Skeletal muscle satellite cell (primary cell): Measurements from ENCODE around the gene NSD2.

ENCODE experiments used
- H3K27me3 ChIP-seq: 2 replicates; pipeline ENCODE4 v1.7.0; 2013; ENCODE audit warnings: low read length; ENCODE audit not compliant: control insufficient read depth, insufficient read depth
- H3K36me3 ChIP-seq: 2 replicates; pipeline ENCODE4 v1.7.0; 2013; ENCODE audit warnings: mild to moderate bottlenecking, control low read depth, low read length; ENCODE audit not compliant: insufficient read depth
- H3K4me1 ChIP-seq: 2 replicates; pipeline ENCODE4 v1.7.0; 2013; ENCODE audit warnings: low read length; ENCODE audit not compliant: control insufficient read depth, insufficient read depth
- H3K4me2 ChIP-seq: 2 replicates; pipeline ENCODE4 v1.7.0; 2013; ENCODE audit warnings: mild to moderate bottlenecking, low read length
- H3K4me3 ChIP-seq: 2 replicates; pipeline ENCODE4 v1.7.0; 2013; ENCODE audit warnings: low read length
- H3K9ac ChIP-seq: 2 replicates; pipeline ENCODE4 v1.7.0; 2013; ENCODE audit warnings: mild to moderate bottlenecking, low read depth, low read length, moderate library complexity
- H3K9me3 ChIP-seq: replicated peaks from 2 replicates; pipeline ENCODE4 v1.7.0; 2013; ENCODE audit warnings: mild to moderate bottlenecking, control low read depth, low read length

NSD2 gene

GRCh38 chr4:1953335-1953734 is 82.1 kb downstream of the NSD2 start:
- Histone ChIP-seq H3K9me3 (no peaks in the 10 kb centered on the region), H3K4me2 (no peak overlapping the region), H3K36me3 (peaks cover 54% of the 10 kb centered on the region)

GRCh38 chr4:1956631-1957030 is 85.4 kb downstream of the NSD2 start:
- Histone ChIP-seq H3K9me3 (no peaks in the 10 kb centered on the region), H3K4me1 (peaks cover 7% of the 10 kb centered on the region), H3K4me2 (no peak overlapping the region), H3K27me3 (no peaks in the 10 kb centered on the region), H3K4me3 (no peak overlapping the region), H3K9ac (no peak overlapping the region), H3K36me3 (peaks cover 73% of the 10 kb centered on the region)

More at GRCh38 chr4:1953335-1953734, 82.1 kb downstream of the NSD2 start:
- Histone ChIP-seq H3K9ac (no peak overlapping the region), H3K27me3 (no peaks in the 10 kb centered on the region), H3K4me3 (no peak overlapping the region), H3K4me1 (no peaks in the 10 kb centered on the region)

DNA sequence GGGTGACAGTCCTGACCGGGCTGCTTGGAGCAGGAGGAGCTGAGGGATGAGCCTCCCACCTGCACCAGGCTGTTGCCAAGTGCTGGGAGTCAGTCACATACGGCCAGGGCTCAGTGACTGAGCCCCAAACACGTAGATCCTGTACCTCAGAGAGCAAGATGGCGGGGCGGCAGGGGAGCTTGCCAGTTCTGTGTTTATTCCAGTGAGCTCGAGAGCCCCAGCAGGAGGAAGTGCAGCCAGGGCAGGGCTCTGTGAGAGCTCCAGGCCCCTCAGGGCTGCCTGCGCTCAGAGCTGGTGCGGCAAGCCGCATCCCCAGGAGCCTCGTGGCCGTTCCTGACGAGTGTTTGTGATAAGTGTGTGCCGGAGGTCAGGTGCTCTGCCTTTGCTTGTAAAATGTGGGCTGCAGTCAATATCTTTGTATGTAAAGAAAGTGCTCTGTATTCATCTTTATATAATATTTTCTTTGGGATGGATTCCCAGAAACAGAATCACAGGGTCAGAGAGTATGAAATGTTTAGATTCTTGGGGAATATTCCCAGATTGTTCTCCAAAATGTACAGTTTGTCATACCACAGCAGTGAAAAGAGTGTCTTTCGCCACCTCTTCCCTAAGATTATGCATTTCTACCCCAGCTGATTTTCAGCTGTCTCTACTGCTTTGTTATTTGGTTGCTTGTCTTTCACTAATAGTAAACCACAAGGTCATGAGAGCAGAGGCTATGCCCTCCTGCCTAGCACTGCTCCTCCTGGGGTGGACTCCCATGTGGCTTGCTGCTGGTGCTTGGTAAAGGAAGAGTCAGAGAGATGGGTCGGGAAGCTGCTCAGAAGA is 87.3 kb downstream of the NSD2 start:
- Histone ChIP-seq H3K27me3 (no peaks in the 10 kb centered on the region), H3K36me3 (peaks cover 79% of the 10 kb centered on the region), H3K4me3 (no peak overlapping the region), H3K4me1 (peaks cover 7% of the 10 kb centered on the region), H3K9ac (no peak overlapping the region), H3K4me2 (no peak overlapping the region), H3K9me3 (no peaks in the 10 kb centered on the region)

DNA sequence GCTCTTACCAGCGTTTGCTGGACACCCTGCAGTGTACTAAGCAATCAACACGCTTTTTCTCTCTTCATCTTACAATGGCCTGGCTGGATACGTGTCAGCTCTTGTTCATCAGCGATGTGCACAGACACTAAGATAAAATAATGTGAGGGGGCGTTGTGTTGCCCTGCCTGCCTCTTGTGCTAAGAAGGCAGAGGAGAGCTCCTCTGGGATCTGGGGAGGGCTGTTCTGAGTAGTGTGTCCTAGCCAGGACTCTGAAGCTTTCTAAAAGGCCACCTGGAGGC is 87.9 kb downstream of the NSD2 start:
- Histone ChIP-seq H3K9ac (no peak overlapping the region), H3K4me3 (no peak overlapping the region), H3K4me2 (no peak overlapping the region), H3K4me1 (peaks cover 7% of the 10 kb centered on the region), H3K9me3 (no peaks in the 10 kb centered on the region), H3K27me3 (no peaks in the 10 kb centered on the region), H3K36me3 (peaks cover 82% of the 10 kb centered on the region)

GRCh38 chr4:1960170-1960825 is 89.1 kb downstream of the NSD2 start:
- H3K4me3 ChIP-seq, result no peak overlapping the region
- no peaks in the 10 kb centered on the region for H3K27me3 ChIP-seq
- no peak overlapping the region for H3K9ac ChIP-seq
- peaks cover 89% of the 10 kb centered on the region for H3K36me3 ChIP-seq
- H3K9me3 ChIP-seq, result no peaks in the 10 kb centered on the region
- peaks cover 7% of the 10 kb centered on the region for H3K4me1 ChIP-seq
- no peak overlapping the region for H3K4me2 ChIP-seq

- no peaks in the 10 kb centered on the region for H3K9me3 ChIP-seq
- peaks cover 7% of the 10 kb centered on the region for H3K4me1 ChIP-seq
- H3K4me3 ChIP-seq, result no peak overlapping the region
- no peaks in the 10 kb centered on the region for H3K27me3 ChIP-seq
- no peak overlapping the region for H3K9ac ChIP-seq
- peaks cover 88% of the 10 kb centered on the region for H3K36me3 ChIP-seq
- H3K4me2 ChIP-seq, result no peak overlapping the region
These were observed 89.8 kb downstream of the NSD2 start for GRCh38 chr4:1961038-1961437.

DNA sequence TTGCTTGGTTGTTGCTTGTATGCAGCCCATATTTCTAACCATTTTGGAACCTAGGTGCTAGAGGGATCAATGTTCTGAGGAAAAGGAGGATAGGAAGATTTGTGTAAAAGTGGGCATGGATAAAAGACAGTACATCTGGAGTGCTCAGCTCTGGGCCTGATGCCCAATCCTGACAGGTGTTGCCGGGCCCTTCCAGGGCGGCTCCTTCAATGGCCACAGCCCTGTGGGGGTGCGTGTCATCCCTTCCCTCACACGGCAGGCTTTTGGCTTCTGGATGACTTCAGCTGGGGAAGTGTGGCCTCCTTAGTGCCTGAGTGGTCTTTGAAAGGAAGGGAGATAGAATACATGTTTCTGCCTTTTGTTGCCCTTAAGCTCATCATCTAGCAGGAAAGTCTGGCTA is 90.4 kb downstream of the NSD2 start:
- no peaks in the 10 kb centered on the region for H3K27me3 ChIP-seq
- no peak overlapping the region for H3K4me2 ChIP-seq
- no peak overlapping the region for H3K9ac ChIP-seq
- no peak overlapping the region for H3K4me3 ChIP-seq
- H3K36me3 ChIP-seq, result peaks cover 83% of the 10 kb centered on the region
- H3K4me1 ChIP-seq, result peaks cover 7% of the 10 kb centered on the region
- H3K9me3 ChIP-seq, result no peaks in the 10 kb centered on the region

- Histone ChIP-seq H3K4me2 (no peak overlapping the region), H3K36me3 (peaks cover 76% of the 10 kb centered on the region), H3K9ac (no peak overlapping the region), H3K4me3 (no peak overlapping the region), H3K4me1 (peaks cover 7% of the 10 kb centered on the region), H3K27me3 (no peaks in the 10 kb centered on the region), H3K9me3 (no peaks in the 10 kb centered on the region)
These were observed 91.8 kb downstream of the NSD2 start for GRCh38 chr4:1962980-1963379.

GRCh38 chr4:1964443-1964842 is 93.2 kb downstream of the NSD2 start:
- Histone ChIP-seq H3K9ac (no peak overlapping the region), H3K9me3 (no peaks in the 10 kb centered on the region), H3K4me3 (no peak overlapping the region), H3K4me1 (peaks cover 7% of the 10 kb centered on the region), H3K27me3 (no peaks in the 10 kb centered on the region), H3K36me3 (peaks cover 72% of the 10 kb centered on the region), H3K4me2 (no peak overlapping the region)

GRCh38 chr4:1964971-1965370 is 93.8 kb downstream of the NSD2 start:
- H3K4me3 ChIP-seq, result no peak overlapping the region
- H3K9me3 ChIP-seq, result no peaks in the 10 kb centered on the region
- H3K4me2 ChIP-seq, result no peak overlapping the region
- H3K4me1 ChIP-seq, result peaks cover 7% of the 10 kb centered on the region
- H3K27me3 ChIP-seq, result no peaks in the 10 kb centered on the region
- H3K36me3 ChIP-seq, result peaks cover 68% of the 10 kb centered on the region
- no peak overlapping the region for H3K9ac ChIP-seq

GRCh38 chr4:1967512-1968149 is 96.4 kb downstream of the NSD2 start:
- Histone ChIP-seq H3K27me3 (no peaks in the 10 kb centered on the region), H3K9me3 (no peaks in the 10 kb centered on the region), H3K4me3 (no peak overlapping the region), H3K4me2 (no peak overlapping the region), H3K36me3 (peaks cover 61% of the 10 kb centered on the region), H3K9ac (no peak overlapping the region), H3K4me1 (no peaks in the 10 kb centered on the region)
